Thymus (tissue), 11 donors: Measurements from ENCODE around the gene ACLY. TPM values are rescaled to one million over a fixed set of nuclear protein-coding genes. Genes with fewer than 3 reads are reported as not detected.
A peak's percentile ranks its signal among the peaks of the same experiment; 100 is the strongest.

Source experiments
- DNase-seq, 9 donors: peaks; one replicate each; pipeline ENCODE4 v3.0.0-alpha.2; 2013; ENCODE audit warnings: low spot score in 9 of 9, low read depth in 6 of 9, missing footprints in 1 of 9
- H3K27ac ChIP-seq, 2 donors: one replicate each; pipeline ENCODE4 v1.5.1; 2013; ENCODE audit warnings: control low read depth in 1 of 2, low read depth in 1 of 2, low read length in 1 of 2, mild to moderate bottlenecking in 1 of 2, moderate library complexity in 1 of 2
- H3K27me3 ChIP-seq, 2 donors: one replicate each; pipeline ENCODE4 v1.5.1; 2013; ENCODE audit warnings: low read length in 1 of 2; ENCODE audit not compliant: control insufficient read depth in 2 of 2, insufficient read depth in 1 of 2
- H3K36me3 ChIP-seq, 2 donors: one replicate each; pipeline ENCODE4 v1.5.1; 2013; ENCODE audit warnings: low read length in 1 of 2, mild to moderate bottlenecking in 1 of 2, moderate library complexity in 1 of 2; ENCODE audit not compliant: control insufficient read depth in 2 of 2, insufficient read depth in 2 of 2
- H3K4me1 ChIP-seq, 2 donors: one replicate each; pipeline ENCODE4 v1.5.1; 2013; ENCODE audit warnings: low read length in 2 of 2; ENCODE audit not compliant: control insufficient read depth in 2 of 2, insufficient read depth in 2 of 2
- H3K4me3 ChIP-seq, 2 donors: one replicate each; pipeline ENCODE4 v1.5.1; 2013; ENCODE audit warnings: low read length in 2 of 2, control low read depth in 1 of 2, mild to moderate bottlenecking in 1 of 2
- H3K9me3 ChIP-seq, 2 donors: one replicate each; pipeline ENCODE4 v1.5.1; 2013; ENCODE audit warnings: low read length in 1 of 2, mild to moderate bottlenecking in 1 of 2; ENCODE audit not compliant: control insufficient read depth in 2 of 2, insufficient read depth in 1 of 2
- WGBS: extraction: QIAGEN DNeasy Blood & Tissue Kit; methylation state at CpG from one replicate; pipeline ENCODE4 v1.1.7; 2013; 5-methylcytosine and 5-hydroxymethylcytosine counted together
- polyA plus RNA-seq: library from polyadenylated mRNA; stranded (reverse); fragments of 200-250 nt; gene quantifications from one replicate; pipeline ENCODE4 v1.2.3, GENCODE V29; 2013
- total RNA-seq: library from RNA; stranded (reverse); fragments of 120-200 nt; gene quantifications from one replicate; pipeline ENCODE4 v1.2.4, GENCODE V29; 2013
- donor health status: healthy.

The ACLY gene
- total and polyA plus RNA-seq, 2 donors = 26.6 to 42.7 TPM

DNA sequence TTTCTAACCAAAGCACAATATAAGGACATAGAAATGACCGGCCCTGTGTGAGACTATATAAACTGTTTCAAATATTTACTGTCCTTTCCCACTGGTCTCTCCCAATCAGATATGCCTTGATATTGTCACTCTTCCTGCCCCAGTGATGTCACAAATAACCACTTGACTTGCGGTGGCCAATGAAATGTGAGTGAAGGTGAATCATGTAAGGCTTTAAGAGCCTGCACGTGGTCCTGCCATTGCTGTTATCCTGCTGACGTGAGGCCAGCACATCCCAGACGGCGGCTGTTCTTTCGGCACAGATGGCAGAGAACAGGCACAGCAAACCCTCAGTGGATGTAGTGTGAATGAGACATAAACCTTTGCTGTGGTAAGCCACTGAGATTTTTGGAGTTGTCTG, 48.1 kb downstream of the ACLY start:
- H3K36me3 ChIP-seq = peaks cover 52 to 59% of the 10 kb centered on the region in 2 donors
- H3K4me1 ChIP-seq = peaks cover 0 to under 1% of the 10 kb centered on the region in 2 donors
- H3K27ac ChIP-seq = no peak overlapping the region
- no peaks in the 10 kb centered on the region for H3K27me3 ChIP-seq
- WGBS = 98% methylated on average over 7 of the region's 7 CpGs
- no peak for DNase-seq
- H3K9me3 ChIP-seq = no peaks in the 10 kb centered on the region
- H3K4me3 ChIP-seq = no peak overlapping the region

DNA sequence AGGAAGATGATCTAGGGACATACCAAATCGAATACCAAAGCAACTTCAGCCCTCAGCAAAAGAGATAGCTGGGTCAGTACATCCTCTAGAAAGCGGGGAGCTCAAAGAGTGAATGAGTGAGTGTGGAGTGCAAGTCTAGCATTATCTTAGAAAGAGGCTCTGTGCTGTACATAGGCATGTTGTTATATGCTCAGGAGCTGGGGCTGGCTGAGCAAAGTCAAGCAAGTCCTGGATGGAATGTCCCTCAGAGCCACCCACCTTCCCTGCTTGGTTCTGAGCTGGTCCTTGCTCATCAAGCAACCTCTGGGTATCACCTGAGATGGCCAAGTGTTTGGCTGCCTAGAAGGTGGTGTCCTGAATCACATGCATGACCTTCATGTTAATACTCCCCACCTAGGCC, 48.7 kb downstream of the ACLY start:
- Histone ChIP-seq H3K4me3 (no peak overlapping the region), H3K27ac (no peak overlapping the region), H3K9me3 (no peaks in the 10 kb centered on the region), H3K36me3 (peaks cover 52 to 59% of the 10 kb centered on the region in 2 donors), H3K27me3 (no peaks in the 10 kb centered on the region), H3K4me1 (peaks cover 0 to 3% of the 10 kb centered on the region in 2 donors)
- DNase-seq = no peak
- 92% methylated on average over 2 of the region's 2 CpGs for WGBS

DNA sequence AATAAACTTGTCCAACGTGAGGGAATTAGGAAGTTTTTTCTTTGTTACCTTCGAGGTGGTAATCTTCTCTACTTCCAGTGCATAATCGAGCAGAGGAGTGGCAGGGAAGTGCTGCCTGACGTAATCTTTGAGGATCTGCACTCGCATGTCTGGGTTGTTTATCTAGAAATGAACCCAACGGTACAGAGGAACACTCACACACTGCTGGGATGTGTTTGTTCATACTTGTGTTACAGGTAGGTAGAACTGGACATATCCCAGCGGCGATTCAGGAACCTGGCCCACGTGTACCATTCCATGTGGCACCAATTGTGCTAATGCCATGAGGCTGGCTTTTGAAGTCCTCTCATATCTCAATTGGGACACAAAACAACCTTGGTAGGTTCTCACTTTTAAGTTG, 49.3 kb downstream of the ACLY start:
- Histone ChIP-seq H3K4me1 (peaks cover 0 to 3% of the 10 kb centered on the region in 2 donors), H3K27ac (no peak overlapping the region), H3K36me3 (peaks cover 49 to 57% of the 10 kb centered on the region in 2 donors), H3K9me3 (no peaks in the 10 kb centered on the region), H3K27me3 (no peaks in the 10 kb centered on the region), H3K4me3 (no peak overlapping the region)
- WGBS = 91% methylated on average over 9 of the region's 9 CpGs
- DNase-seq = no peak

- peaks cover 8 to 12% of the 10 kb centered on the region in 2 donors for H3K4me1 ChIP-seq
- H3K9me3 ChIP-seq = no peaks in the 10 kb centered on the region
- WGBS = 89% methylated on average over 3 of the region's 3 CpGs
- peaks cover 41 to 49% of the 10 kb centered on the region in 2 donors for H3K36me3 ChIP-seq
- no peak for DNase-seq
- no peak overlapping the region for H3K27ac ChIP-seq
- H3K27me3 ChIP-seq = no peaks in the 10 kb centered on the region
- H3K4me3 ChIP-seq = no peak overlapping the region
Measured at GRCh38 chr17:41868568-41868967, 50.2 kb downstream of the ACLY start.

DNA sequence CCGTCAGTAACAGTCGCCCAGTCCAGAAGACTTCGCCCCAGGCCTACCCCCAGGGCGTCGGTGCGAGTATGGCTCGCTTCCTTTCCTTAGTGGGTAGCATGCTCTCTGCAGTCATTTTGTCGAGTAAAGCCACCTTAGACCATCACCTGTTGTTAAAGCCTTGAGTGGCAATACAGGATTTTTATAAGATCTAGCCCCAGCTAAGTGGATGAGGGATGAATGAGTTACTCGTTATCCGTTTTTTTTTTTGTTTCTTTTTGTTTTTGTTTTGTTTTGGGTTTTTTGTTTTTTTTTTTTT, 53.2 kb downstream of the ACLY start:
- peak in 2 of 9 donors; percentile 9 to 42 for DNase-seq
- 2% methylated on average over 10 of the region's 10 CpGs for WGBS
- H3K4me3 ChIP-seq = peak overlapping the region; percentile 42 to 82
- H3K36me3 ChIP-seq = peaks cover 19 to 24% of the 10 kb centered on the region in 2 donors
- H3K4me1 ChIP-seq = peaks cover 11 to 23% of the 10 kb centered on the region in 2 donors
- H3K9me3 ChIP-seq = no peaks in the 10 kb centered on the region
- peak overlapping the region in 1 of 2 donors; percentile 64 for H3K27ac ChIP-seq
- no peaks in the 10 kb centered on the region for H3K27me3 ChIP-seq

GRCh38 chr17:41864836-41865595, 53.7 kb downstream of the ACLY start, which contains the start of gene KLHL11:
Gene KLHL11, minus strand, starts transcription at chr17:41865423. Its CDS starts 53 bp downstream, at chr17:41865370.
- Histone ChIP-seq H3K27me3 (no peaks in the 10 kb centered on the region), H3K4me3 (peak within 1 kb of the TSS; percentile 82 to 99), H3K4me1 (peaks cover 11 to 23% of the 10 kb centered on the region in 2 donors), H3K36me3 (peaks cover 14 to 19% of the 10 kb centered on the region in 2 donors), H3K9me3 (no peaks in the 10 kb centered on the region), H3K27ac (peak within 1 kb of the TSS; percentile 92 to 93)
- under 1% methylated on average over 90 of the region's 90 CpGs for WGBS
- DNase-seq = peak; percentile 72 to 94 (median 79)

DNA sequence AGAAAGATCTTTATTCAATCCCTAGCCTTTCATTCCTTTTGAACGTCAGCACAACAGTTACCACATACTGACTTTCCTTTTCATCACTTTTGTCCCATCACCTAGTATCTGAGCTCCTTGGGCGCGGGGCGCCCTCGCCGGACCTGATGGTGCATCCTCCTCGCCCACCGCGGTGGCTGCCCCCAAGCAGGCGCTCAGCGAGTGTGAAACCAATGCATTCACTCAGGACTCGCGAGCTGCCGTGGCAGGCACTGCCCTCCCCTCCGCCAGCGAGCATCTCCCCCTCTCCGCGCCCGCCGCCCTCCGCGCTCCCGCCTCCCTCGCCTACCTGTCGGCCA, 54.3 kb downstream of the ACLY start:
- under 1% methylated on average over 25 of the region's 25 CpGs for WGBS

DNA sequence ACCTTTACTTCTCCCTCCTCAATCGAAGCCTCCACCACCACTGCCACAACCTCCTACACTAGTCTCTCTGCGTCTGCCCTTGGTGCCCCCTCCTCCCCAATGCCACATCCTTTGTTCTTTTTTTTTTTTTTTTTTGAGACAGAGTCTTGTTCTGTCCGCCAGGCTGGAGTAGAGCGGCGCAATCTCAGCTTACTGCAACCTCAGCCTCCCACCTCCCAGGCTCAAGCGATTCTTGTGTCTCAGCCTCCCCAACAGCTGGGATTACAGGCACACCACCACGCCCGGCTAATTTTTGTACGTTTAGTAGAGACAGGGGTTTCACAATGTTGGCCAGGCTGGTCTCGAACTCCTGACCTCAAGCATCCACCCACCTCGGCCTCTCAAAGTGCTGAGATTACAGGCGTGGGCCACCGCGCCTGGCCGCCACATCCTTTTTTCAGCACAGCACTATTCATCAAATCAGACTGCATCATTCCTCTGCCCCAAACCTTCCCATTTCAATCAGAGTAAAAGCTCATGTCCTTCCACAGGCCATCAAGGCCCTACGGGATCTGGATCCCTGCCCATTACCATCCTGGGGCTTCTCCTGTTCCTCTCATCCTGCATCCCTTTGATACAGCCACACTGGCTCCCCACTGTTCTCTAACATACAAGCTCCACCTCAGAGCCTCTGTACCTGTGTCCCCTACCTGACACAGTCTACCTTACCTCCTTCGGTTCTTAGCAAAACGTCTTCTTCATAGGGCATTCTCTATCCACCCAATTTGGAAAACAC, 55.5 kb downstream of the ACLY start:
- H3K9me3 ChIP-seq = no peaks in the 10 kb centered on the region
- peak overlapping the region; percentile 82 to 99 for H3K4me3 ChIP-seq
- 67% methylated on average over 18 of the region's 18 CpGs for WGBS
- no peak overlapping the region for H3K27ac ChIP-seq
- peaks cover 6% of the 10 kb centered on the region in 2 donors for H3K36me3 ChIP-seq
- DNase-seq = peak in 3 of 9 donors; percentile 12 to 44 (median 14)
- H3K4me1 ChIP-seq = peaks cover 11 to 23% of the 10 kb centered on the region in 2 donors
- no peaks in the 10 kb centered on the region for H3K27me3 ChIP-seq

More for the DNA sequence above, 54.3 kb downstream of the ACLY start:
- Histone ChIP-seq H3K36me3 (peaks cover 8 to 13% of the 10 kb centered on the region in 2 donors), H3K9me3 (no peaks in the 10 kb centered on the region), H3K4me3 (peak overlapping the region; percentile 82 to 99), H3K27ac (peak overlapping the region; percentile 92 to 93), H3K4me1 (peaks cover 11 to 23% of the 10 kb centered on the region in 2 donors), H3K27me3 (no peaks in the 10 kb centered on the region)
- peak in 1 of 9 donors; percentile 18 for DNase-seq
